GM12878 (cell line): ENCODE measurements around the gene CNTNAP2. TPM values are rescaled to one million over a fixed set of nuclear protein-coding genes. Genes with fewer than 3 reads are reported as not detected.

Source experiments
- ATAC-seq: fragments of 200-7000 bp; cut with Tn5 transposase; 3 replicates; pipeline ENCODE4 v1.9.1; 2020; ENCODE audit warnings: mild to moderate bottlenecking, moderate library complexity
- BruUV-seq: library from RNA; stranded (reverse); fragments of 400-500 nt; replicated peaks from 2 replicates; lab custom pipeline; 2021; lab: Mats Ljungman, UMichigan
- CTCF ChIA-PET: fragments of 300-600 bp; sonication (Branson Sonifier 250); formaldehyde crosslinking; extraction: SDS; loops from one replicate; lab custom pipeline; 2021; ENCODE audit warnings: inconsistent platforms; lab: Yijun Ruan, JAX
- POLR2A ChIA-PET: fragments of 350-600 bp; formaldehyde crosslinking; extraction: SDS; loops from one replicate; lab custom pipeline; 2021; ENCODE audit warnings: inconsistent platforms; lab: Charles Lee
- RAD21 ChIA-PET: fragments of 300-600 bp; sonication (Branson Sonifier 250); formaldehyde crosslinking; loops from one replicate; lab custom pipeline; 2023; ENCODE audit warnings: antibody characterized with exemption; ENCODE audit not compliant: unreplicated experiment; lab: Charles Lee
- SMC1A ChIA-PET: fragments of 300-600 bp; sonication (Branson Sonifier 250); formaldehyde crosslinking; loops from one replicate; lab custom pipeline; 2023; ENCODE audit not compliant: unreplicated experiment, uncharacterized antibody; lab: Charles Lee
- DNase-seq: peaks from one replicate; pipeline ENCODE4 v3.0.0-alpha.2; 2011; ENCODE audit warnings: low read depth, low spot score
- FAIRE-seq: peaks from 3 replicates; lab custom pipeline; 2011; peaks lifted over from hg19 to GRCh38; lab: Jason Lieb, UNC
- H2AFZ ChIP-seq: 2 replicates; pipeline ENCODE4 v1.6.0; 2011; ENCODE audit warnings: low read depth, low read length, control low read depth; ENCODE audit not compliant: control insufficient read depth
- H3K27ac ChIP-seq: 2 replicates; pipeline ENCODE4 v1.5.1; 2011; ENCODE audit warnings: control low read depth; ENCODE audit not compliant: control insufficient read depth, insufficient read depth
- H3K27me3 ChIP-seq, 2 experiments: replicated peaks in 1 of 2; 2 replicates each; pipeline versions ENCODE4 v1.6.0 to v1.6.1; 2011; ENCODE audit warnings: low read length in 1 of 2; ENCODE audit not compliant: control insufficient read depth in 2 of 2, insufficient read depth in 2 of 2
- H3K36me3 ChIP-seq, 2 experiments: 2 replicates each; pipeline ENCODE4 v1.5.1; 2011; ENCODE audit warnings: low read length in 1 of 2; ENCODE audit not compliant: control insufficient read depth in 2 of 2, insufficient read depth in 2 of 2
- H3K4me1 ChIP-seq: 2 replicates; pipeline ENCODE4 v1.6.1; 2011; ENCODE audit warnings: mild to moderate bottlenecking, low read length, moderate library complexity, mixed read lengths; ENCODE audit not compliant: control insufficient read depth, insufficient read depth
- H3K4me2 ChIP-seq: 2 replicates; pipeline ENCODE4 v1.6.0; 2011; ENCODE audit warnings: control low read depth; ENCODE audit not compliant: control insufficient read depth, insufficient read depth
- H3K4me3 ChIP-seq: fragments of 200-600 bp; sonication (generic); 2 replicates; pipeline ENCODE4 v1.5.1; 2016
- H3K79me2 ChIP-seq: 2 replicates; pipeline ENCODE4 v1.6.0; 2011; ENCODE audit warnings: low read length; ENCODE audit not compliant: control insufficient read depth, insufficient read depth
- H3K9ac ChIP-seq: 2 replicates; pipeline ENCODE4 v1.8.0; 2011; ENCODE audit warnings: low read length, control low read depth, mixed read lengths; ENCODE audit not compliant: control insufficient read depth, insufficient read depth
- H3K9me3 ChIP-seq: replicated peaks from 3 replicates; pipeline ENCODE4 v1.5.1; 2011; ENCODE audit warnings: mild to moderate bottlenecking, low read length; ENCODE audit not compliant: control insufficient read depth, insufficient read depth
- H4K20me1 ChIP-seq: 2 replicates; pipeline ENCODE4 v1.6.0; 2011; ENCODE audit not compliant: control insufficient read depth, insufficient read depth
- BACH1 ChIP-seq: fragments of 450-650 bp; IDR thresholded peaks from 2 replicates; pipeline ENCODE4 v1.6.1; 2017; ENCODE audit warnings: mild to moderate bottlenecking, borderline replicate concordance
- CBFB ChIP-seq: IDR thresholded peaks from 2 replicates; pipeline ENCODE4 v1.6.1; 2016; ENCODE audit warnings: antibody characterized with exemption, low read depth
- E2F4 ChIP-seq: IDR thresholded peaks from 2 replicates; pipeline ENCODE4 v1.6.1; 2012; ENCODE audit warnings: low read depth, low read length, improper control_type of control experiment
- MLLT1 ChIP-seq: fragments of 450-650 bp; IDR thresholded peaks from 2 replicates; pipeline ENCODE4 v1.6.1; 2016; ENCODE audit warnings: mild to moderate bottlenecking
- PML ChIP-seq: IDR thresholded peaks from 2 replicates; pipeline ENCODE4 v1.6.1; 2012; ENCODE audit warnings: low read length, inconsistent platforms
- SP1 ChIP-seq: IDR thresholded peaks from one replicate; pipeline ENCODE4 v1.6.1; 2011; ENCODE audit warnings: low read depth, low read length
- TCF3 ChIP-seq: IDR thresholded peaks from 2 replicates; pipeline ENCODE4 v1.6.1; 2012; ENCODE audit warnings: low read depth, mild to moderate bottlenecking, low read length, borderline replicate concordance; ENCODE audit not compliant: insufficient read depth
- ZBED1 ChIP-seq: IDR thresholded peaks from 2 replicates; pipeline ENCODE4 v1.6.1; 2016; ENCODE audit warnings: borderline replicate concordance
- ZNF274 ChIP-seq: IDR thresholded peaks from one replicate; pipeline ENCODE4 v1.8.0; 2011; ENCODE audit not compliant: insufficient read length, insufficient read depth
- ZNF687 ChIP-seq: fragments of 450-650 bp; IDR thresholded peaks from 2 replicates; pipeline ENCODE4 v1.6.1; 2017; ENCODE audit warnings: mild to moderate bottlenecking, moderate library complexity
- WGBS: methylation state at CpG from one replicate; pipeline ENCODE4 v1.1.6; 2016; ENCODE audit warnings: low lambda C conversion rate; ENCODE audit not compliant: insufficient replicate concordance, insufficient coverage; ENCODE audit errors: missing lambda C conversion rate; 5-methylcytosine and 5-hydroxymethylcytosine counted together
- in situ Hi-C: fragments of 300-500 bp; cut with MboI; formaldehyde crosslinking; loops from 9 replicates; pipeline ENCODE4 v1.14.3; 2018; ENCODE audit warnings: mixed read lengths
- intact Hi-C: fragments of 100-400 bp; cut with micrococcal nuclease; formaldehyde crosslinking; loops from one replicate; pipeline ENCODE4 v1.14.2; 2022; ENCODE audit not compliant: unreplicated experiment
- polyA plus RNA-seq, 11 experiments: library from polyadenylated mRNA; depleted of rRNA in 4 of 11; unstranded in 6 of 11; stranded (reverse) in 5 of 11; fragments of >200 nt; fragmentation: Nextera tagmentation in 4 of 11; fragmentation: Illumina TruSeq in 1 of 11; extraction: Ambion mirVana in 4 of 11; extraction: Trizol in 1 of 11; gene quantifications; 1 replicate in 1 of 11; 2 replicates in 10 of 11; pipeline versions ENCODE4 v1.2.1 to v1.2.3, GENCODE V29; 2011 to 2016; ENCODE audit warnings: inconsistent platforms in 2 of 11, missing spikeins in 2 of 11, low read depth in 1 of 11
- total RNA-seq, 4 experiments: library from RNA; depleted of rRNA in 3 of 4; stranded (reverse); fragments of >200 nt in 3 of 4; fragmentation: Illumina TruSeq in 1 of 4; extraction: Trizol in 1 of 4; gene quantifications; 2 replicates each; pipeline versions ENCODE4 v1.2.1 to v1.2.3, GENCODE V29; 2013 to 2021

CNTNAP2 gene
- total and polyA plus RNA-seq, 10 of the 15 experiments (the other 5 are each of a cell fraction or from before 2014, with no cell fraction given), result 0.03 to 0.08 (median 0.03) TPM; not detected in 7

GRCh38 chr7:148212731-148213130 lies 2096.1 kb downstream of the CNTNAP2 start:
- CTCF ChIA-PET, result no interaction called here
- SMC1A ChIA-PET, result no interaction called here
- no peak overlapping the region for H3K4me3 ChIP-seq
- intact Hi-C loops, result no loop called here
- 0 out of 4 replicates have a peak, but pooled peaks cover 0 to 4% of the 10 kb centered on the region in 2 experiments for H3K27me3 ChIP-seq
- WGBS, result 56% methylated on average over 3 of the region's 3 CpGs
- no peaks in the 10 kb centered on the region for H3K79me2 ChIP-seq
- ATAC-seq (no peak), FAIRE-seq (no peak), DNase-seq (no peak)
- TF ChIP-seq BACH1, result no peak
- TF ChIP-seq ZBED1, result no peak
- TF ChIP-seq ZNF274, result no peak
- TF ChIP-seq E2F4, result no peak
- no peak for TF ChIP-seq MLLT1
- no peak for TF ChIP-seq CBFB
- TF ChIP-seq SP1, result no peak
- TF ChIP-seq ZNF687, result no peak
- no peak for TF ChIP-seq PML
- no peak for TF ChIP-seq TCF3
- no peaks in the 10 kb centered on the region for H3K36me3 ChIP-seq
- H3K9ac ChIP-seq, result no peak overlapping the region
- RAD21 ChIA-PET, result no interaction called here
- in situ Hi-C loops, result no loop called here
- POLR2A ChIA-PET, result interaction anchor here (0.6 kb wide), 1 partner anchor 849 kb away, joined by 5 read pairs; no protein-coding TSS in a partner anchor
- H3K27ac ChIP-seq, result no peak overlapping the region
- no peak overlapping the region for H3K4me2 ChIP-seq
- no peaks in the 10 kb centered on the region for H4K20me1 ChIP-seq
- no peak overlapping the region for H2AFZ ChIP-seq
- BruUV-seq, result no TSS peak
- H3K4me1 ChIP-seq, result no peaks in the 10 kb centered on the region
- H3K9me3 ChIP-seq, result no peaks in the 10 kb centered on the region
